Fibroblast of skin of scalp (primary cell): Measurements from ENCODE around the gene IFIT1.
"Not testable (repeated sequence)": the region's sequence is repeated elsewhere in the genome, so short reads cannot be mapped to it uniquely, and the experiment has no call there.

Experiments
- DNase-seq: peaks from one replicate; pipeline ENCODE4 v3.0.0-alpha.2; 2013

The IFIT1 gene

DNA sequence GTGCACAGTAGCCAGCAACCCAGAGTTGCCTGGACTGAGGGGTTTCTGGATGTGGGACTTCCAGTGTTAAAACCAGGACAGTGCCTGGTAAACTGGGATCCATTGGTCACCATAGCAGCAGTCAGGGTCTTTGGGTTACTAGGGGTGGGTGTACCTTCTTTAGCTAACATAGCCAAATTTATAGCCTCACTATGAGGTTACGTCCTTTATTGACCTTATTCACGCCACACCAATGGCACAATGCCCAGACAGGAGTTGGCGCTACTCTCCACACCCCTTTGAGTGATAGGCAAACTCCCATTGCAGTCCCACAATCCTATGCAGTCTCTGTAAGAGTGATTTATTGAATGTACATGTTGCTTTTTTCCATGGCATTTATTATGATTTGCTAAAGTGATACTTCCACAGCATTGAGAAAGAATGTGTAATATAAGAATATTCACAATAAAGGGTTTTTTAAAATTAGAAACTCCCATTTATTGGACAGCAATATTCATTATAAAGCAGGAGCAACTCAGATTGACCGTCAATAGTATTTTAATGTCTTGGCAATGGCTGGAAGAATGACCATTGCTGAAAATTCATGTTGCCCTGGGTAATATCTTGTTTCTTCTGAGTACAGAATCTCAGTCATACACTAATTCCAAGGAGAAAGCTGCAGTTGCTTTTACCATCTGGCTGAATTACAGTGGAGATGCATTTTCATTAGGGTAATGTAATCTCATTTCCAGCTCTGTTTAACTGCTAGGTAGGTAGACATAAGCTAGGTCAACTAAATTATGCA lies 48.0 kb downstream of the IFIT1 start:
- no peak for DNase-seq

DNA sequence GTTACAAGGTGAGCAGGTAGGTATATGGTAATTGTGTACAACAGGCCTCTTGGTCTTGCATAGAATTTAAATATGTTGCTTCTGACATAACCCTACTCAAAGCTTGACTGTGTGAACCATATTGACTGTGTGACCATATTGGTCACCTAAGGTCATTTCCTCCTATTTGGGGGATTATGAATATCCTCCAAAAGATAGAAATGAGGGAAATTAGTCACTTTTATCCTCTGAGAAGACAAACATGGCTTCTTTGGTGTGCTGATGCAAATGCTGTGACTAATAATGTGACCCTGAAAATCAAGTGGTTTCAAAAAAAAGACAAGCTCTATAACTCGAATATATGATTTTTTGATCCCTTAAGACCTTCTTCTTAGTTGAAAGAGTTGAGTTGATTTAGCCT lies 49.9 kb downstream of the IFIT1 start:
- DNase-seq = no peak

DNA sequence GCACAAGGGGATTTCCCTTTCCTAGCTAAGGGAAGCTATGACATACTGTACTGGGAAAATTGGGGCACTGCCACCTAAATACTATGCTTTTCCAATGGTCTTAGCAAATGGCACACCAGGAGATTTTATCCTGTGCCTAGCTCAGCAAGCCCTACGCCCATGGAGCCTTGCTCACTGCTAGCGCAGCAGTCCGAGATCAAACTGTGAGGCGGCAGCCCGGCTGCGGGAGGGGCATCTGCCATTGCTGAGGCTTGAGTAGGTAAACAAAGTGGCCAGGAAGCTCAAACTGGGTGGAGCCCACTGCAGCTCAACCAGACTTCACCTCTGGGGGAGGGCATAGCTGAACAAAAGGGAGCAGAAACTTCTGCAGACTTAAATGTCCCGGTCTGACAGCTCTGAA lies 52.4 kb downstream of the IFIT1 start:
- DNase-seq = not testable (repeated sequence)

DNA sequence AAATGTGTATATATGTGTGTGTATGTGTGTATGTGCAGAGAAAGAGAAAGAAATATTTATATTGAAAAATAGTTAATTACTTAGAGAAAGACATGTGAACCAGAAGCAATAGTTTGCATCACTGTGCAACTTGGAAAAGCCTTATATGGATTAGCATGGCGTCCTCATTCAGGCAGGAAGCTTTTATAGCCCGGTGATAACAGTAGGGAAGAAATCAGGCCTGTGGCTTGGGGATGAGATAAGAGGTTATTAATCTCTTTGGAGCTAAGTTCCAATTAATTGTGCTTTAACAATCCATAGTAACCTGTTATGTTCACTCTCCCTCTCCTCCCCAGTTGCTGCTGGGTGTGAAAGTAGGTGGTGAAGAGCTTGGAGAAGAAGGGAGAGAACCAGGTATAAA lies 58.5 kb downstream of the IFIT1 start:
- DNase-seq = no peak

DNA sequence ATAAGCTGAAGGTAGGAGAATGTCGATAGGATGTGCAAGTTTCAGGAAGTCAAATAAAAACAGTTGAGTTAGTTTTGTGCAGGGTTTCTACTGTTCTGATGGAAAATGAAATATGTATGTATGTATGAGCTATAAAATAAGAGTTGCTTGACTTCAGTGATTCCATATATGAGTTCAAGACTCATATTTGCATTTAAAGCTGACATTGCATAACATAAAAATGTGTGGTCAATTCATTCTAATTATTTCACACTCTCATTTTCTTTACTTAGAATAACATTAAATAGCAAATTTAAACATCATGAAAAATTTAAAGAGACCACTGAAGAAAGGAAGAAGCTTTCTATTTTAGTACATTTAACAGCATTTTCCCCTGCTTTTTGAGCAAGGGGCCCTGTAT lies 59.8 kb downstream of the IFIT1 start:
- DNase-seq = no peak

DNA sequence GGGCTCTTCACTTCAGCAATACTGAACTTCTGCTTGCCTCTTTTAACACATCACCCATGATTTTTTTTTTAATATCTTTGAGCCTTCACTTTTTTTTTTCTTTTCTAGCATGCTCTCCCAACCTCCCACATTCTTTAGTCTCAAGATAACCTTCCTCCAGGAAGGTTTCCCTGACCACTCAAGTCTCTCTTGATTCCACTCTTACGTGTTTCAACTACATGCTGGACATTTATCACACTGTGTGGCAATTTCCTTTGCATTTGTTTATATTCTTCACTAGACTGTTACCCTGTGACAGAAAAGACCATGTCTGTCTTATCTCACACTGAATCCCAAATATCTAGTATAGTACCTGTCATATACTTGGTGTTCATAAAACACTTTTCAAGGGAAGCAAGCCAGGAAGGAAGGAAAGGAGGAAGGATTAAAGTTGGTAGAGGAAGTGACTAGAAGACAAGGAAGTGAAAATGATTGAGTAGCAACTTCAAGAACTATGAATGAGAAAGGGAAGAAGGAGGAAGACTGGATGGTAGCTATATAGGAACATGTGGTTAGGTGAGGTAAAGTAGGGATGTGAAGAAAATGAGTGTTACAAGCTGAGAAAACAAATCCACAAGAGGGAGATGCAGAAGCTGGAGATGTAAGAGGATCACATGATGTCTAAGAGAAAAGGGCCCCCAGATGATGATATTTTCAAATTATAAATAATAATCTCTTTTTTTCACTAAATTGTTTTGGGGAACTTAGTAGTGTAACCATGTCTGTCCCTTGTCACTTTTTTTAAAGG lies 62.3 kb downstream of the IFIT1 start:
- DNase-seq = no peak
